MG63 (cell line): ENCODE results near the gene SSR1. TPM values are rescaled to one million over a fixed set of nuclear protein-coding genes. Genes with fewer than 3 reads are reported as not detected.
A peak's percentile ranks its signal among the peaks of the same experiment; 100 is the strongest.
"Not testable (repeated sequence)": the region's sequence is repeated elsewhere in the genome, so short reads cannot be mapped to it uniquely, and the experiment has no call there.

Experiments
- DNase-seq: peaks from one replicate; pipeline ENCODE4 v3.0.0-alpha.2; 2020
- H3K27me3 ChIP-seq: fragments of 250-450 bp; sonication (Bioruptor Pico); 2 replicates; pipeline ENCODE4 v1.5.1; 2020; ENCODE audit warnings: mild to moderate bottlenecking, moderate library complexity
- H3K36me3 ChIP-seq: fragments of 250-450 bp; sonication (Bioruptor Pico); 2 replicates; pipeline ENCODE4 v1.5.1; 2020; ENCODE audit warnings: mild to moderate bottlenecking, moderate library complexity
- H3K4me3 ChIP-seq: fragments of 250-450 bp; sonication (Bioruptor Pico); 2 replicates; pipeline ENCODE4 v1.5.1; 2020; ENCODE audit warnings: mild to moderate bottlenecking, moderate library complexity
- H3K9me3 ChIP-seq: fragments of 250-450 bp; sonication (Bioruptor Pico); 2 replicates; pipeline ENCODE4 v1.5.1; 2020; ENCODE audit warnings: mild to moderate bottlenecking, moderate library complexity
- total RNA-seq: library from RNA; depleted of rRNA; stranded (reverse); fragments of >200 nt; shearing (Covaris generic); gene quantifications from 2 replicates; pipeline ENCODE4 v1.2.3, GENCODE V29; 2014; ENCODE audit warnings: low replicate concordance

The SSR1 gene
- total RNA-seq, 1 experiment from 2014 or later, result 170 TPM

- Histone ChIP-seq H3K4me3 (no peak overlapping the region), H3K9me3 (no peaks in the 10 kb centered on the region), H3K27me3 (peaks cover 4% of the 10 kb centered on the region), H3K36me3 (no peaks in the 10 kb centered on the region)
- no peak for DNase-seq
Observed at GRCh38 chr6:7325750-7326149, 12.8 kb upstream of the SSR1 start.

GRCh38 chr6:7324520-7324919 lies 11.5 kb upstream of the SSR1 start:
- Histone ChIP-seq H3K27me3 (peaks cover 4% of the 10 kb centered on the region), H3K9me3 (no peaks in the 10 kb centered on the region), H3K36me3 (no peaks in the 10 kb centered on the region), H3K4me3 (no peak overlapping the region)
- DNase-seq, result no peak

GRCh38 chr6:7323074-7323473 lies 10.1 kb upstream of the SSR1 start:
- no peak overlapping the region for H3K4me3 ChIP-seq
- no peaks in the 10 kb centered on the region for H3K36me3 ChIP-seq

GRCh38 chr6:7321866-7322265 lies 8.9 kb upstream of the SSR1 start:
- H3K9me3 ChIP-seq, H3K36me3 ChIP-seq, H3K4me3 ChIP-seq, DNase-seq, H3K27me3 ChIP-seq: not testable (repeated sequence)

More at GRCh38 chr6:7323074-7323473, 10.1 kb upstream of the SSR1 start:
- peaks cover 4% of the 10 kb centered on the region for H3K27me3 ChIP-seq
- H3K9me3 ChIP-seq, result no peaks in the 10 kb centered on the region
- DNase-seq, result no peak

- not testable (repeated sequence) for DNase-seq, H3K4me3 ChIP-seq, H3K36me3 ChIP-seq, H3K9me3 ChIP-seq, H3K27me3 ChIP-seq
Observed at GRCh38 chr6:7319406-7319805, 6.4 kb upstream of the SSR1 start.

- no peaks in the 10 kb centered on the region for H3K36me3 ChIP-seq
- no peak for DNase-seq
- H3K9me3 ChIP-seq, result no peaks in the 10 kb centered on the region; the same call in 1 of the 2 replicates
- no peaks in the 10 kb centered on the region for H3K27me3 ChIP-seq
- H3K4me3 ChIP-seq, result no peak overlapping the region
Observed at GRCh38 chr6:7317538-7317937, 4.5 kb upstream of the SSR1 start.

GRCh38 chr6:7316658-7317533 lies 3.9 kb upstream of the SSR1 start:
- Histone ChIP-seq H3K4me3 (no peak overlapping the region), H3K36me3 (peaks cover 4% of the 10 kb centered on the region; the same call in 1 of the 2 replicates), H3K9me3 (no peaks in the 10 kb centered on the region; the same call in 1 of the 2 replicates), H3K27me3 (no peaks in the 10 kb centered on the region)
- no peak for DNase-seq

- no peak for DNase-seq
- H3K4me3 ChIP-seq, result no peak overlapping the region
Observed at GRCh38 chr6:7315948-7316365, 3.0 kb upstream of the SSR1 start.

GRCh38 chr6:7315087-7315947 lies 2.3 kb upstream of the SSR1 start:
- H3K9me3 ChIP-seq, H3K4me3 ChIP-seq, H3K27me3 ChIP-seq, DNase-seq: not testable (repeated sequence)
- peaks cover 14% of the 10 kb centered on the region for H3K36me3 ChIP-seq

More at GRCh38 chr6:7315948-7316365, 3.0 kb upstream of the SSR1 start:
- no peaks in the 10 kb centered on the region for H3K27me3 ChIP-seq
- H3K36me3 ChIP-seq, result peaks cover 8% of the 10 kb centered on the region
- H3K9me3 ChIP-seq, result no peaks in the 10 kb centered on the region; the same call in 1 of the 2 replicates

GRCh38 chr6:7314414-7314813 lies 1.4 kb upstream of the SSR1 start:
- peaks cover 19% of the 10 kb centered on the region for H3K36me3 ChIP-seq

GRCh38 chr6:7313505-7314165 lies 636 bp upstream of the SSR1 start:
- no peak for DNase-seq
- no peaks in the 10 kb centered on the region; the same call in 1 of the 2 replicates for H3K9me3 ChIP-seq

More at GRCh38 chr6:7314414-7314813, 1.4 kb upstream of the SSR1 start:
- no peaks in the 10 kb centered on the region; the same call in 1 of the 2 replicates for H3K9me3 ChIP-seq
- DNase-seq, result no peak
- H3K27me3 ChIP-seq, result no peaks in the 10 kb centered on the region
- H3K4me3 ChIP-seq, result no peak overlapping the region

GRCh38 chr6:7311917-7312615 lies 933 bp downstream of the SSR1 start:
- Histone ChIP-seq H3K9me3 (no peaks in the 10 kb centered on the region; the same call in 1 of the 2 replicates), H3K4me3 (peak overlapping the region; percentile 83), H3K27me3 (no peaks in the 10 kb centered on the region), H3K36me3 (peaks cover 43% of the 10 kb centered on the region)
- DNase-seq, result no peak

More at GRCh38 chr6:7313505-7314165, 636 bp upstream of the SSR1 start:
- peak overlapping the region; percentile 83 for H3K4me3 ChIP-seq
- peaks cover 27% of the 10 kb centered on the region for H3K36me3 ChIP-seq
- no peaks in the 10 kb centered on the region for H3K27me3 ChIP-seq

- H3K9me3 ChIP-seq, result no peaks in the 10 kb centered on the region; the same call in 1 of the 2 replicates
- DNase-seq, result no peak
- no peaks in the 10 kb centered on the region for H3K27me3 ChIP-seq
- H3K36me3 ChIP-seq, result peaks cover 48% of the 10 kb centered on the region
- peak overlapping the region; percentile 83 for H3K4me3 ChIP-seq
Observed at GRCh38 chr6:7311176-7311575, 1.8 kb downstream of the SSR1 start.

GRCh38 chr6:7309050-7309449 lies 3.9 kb downstream of the SSR1 start:
- no peak for DNase-seq
- peaks cover 68% of the 10 kb centered on the region for H3K36me3 ChIP-seq
- no peak overlapping the region for H3K4me3 ChIP-seq
- H3K27me3 ChIP-seq, result no peaks in the 10 kb centered on the region
- no peaks in the 10 kb centered on the region; the same call in 1 of the 2 replicates for H3K9me3 ChIP-seq

- no peak for DNase-seq
- H3K9me3 ChIP-seq, result no peaks in the 10 kb centered on the region; the same call in 1 of the 2 replicates
- H3K36me3 ChIP-seq, result peaks cover 82% of the 10 kb centered on the region
- H3K27me3 ChIP-seq, result no peaks in the 10 kb centered on the region
- no peak overlapping the region for H3K4me3 ChIP-seq
Observed at GRCh38 chr6:7307533-7307932, 5.5 kb downstream of the SSR1 start.

GRCh38 chr6:7304821-7305220 lies 8.2 kb downstream of the SSR1 start:
- Histone ChIP-seq H3K36me3 (peaks cover 92% of the 10 kb centered on the region), H3K27me3 (no peaks in the 10 kb centered on the region), H3K9me3 (no peaks in the 10 kb centered on the region), H3K4me3 (no peak overlapping the region)
- no peak for DNase-seq
